HG02970 (cell line): ENCODE data around the gene SPOP.

Source experiments
- ATAC-seq: cut with Tn5 transposase; IDR thresholded peaks from one replicate; pipeline ENCODE4 v1.9.1; 2021; ENCODE audit warnings: mild to moderate bottlenecking, moderate library complexity, moderate number of reproducible peaks; ENCODE audit not compliant: unreplicated experiment, low FRiP score

The SPOP gene

DNA sequence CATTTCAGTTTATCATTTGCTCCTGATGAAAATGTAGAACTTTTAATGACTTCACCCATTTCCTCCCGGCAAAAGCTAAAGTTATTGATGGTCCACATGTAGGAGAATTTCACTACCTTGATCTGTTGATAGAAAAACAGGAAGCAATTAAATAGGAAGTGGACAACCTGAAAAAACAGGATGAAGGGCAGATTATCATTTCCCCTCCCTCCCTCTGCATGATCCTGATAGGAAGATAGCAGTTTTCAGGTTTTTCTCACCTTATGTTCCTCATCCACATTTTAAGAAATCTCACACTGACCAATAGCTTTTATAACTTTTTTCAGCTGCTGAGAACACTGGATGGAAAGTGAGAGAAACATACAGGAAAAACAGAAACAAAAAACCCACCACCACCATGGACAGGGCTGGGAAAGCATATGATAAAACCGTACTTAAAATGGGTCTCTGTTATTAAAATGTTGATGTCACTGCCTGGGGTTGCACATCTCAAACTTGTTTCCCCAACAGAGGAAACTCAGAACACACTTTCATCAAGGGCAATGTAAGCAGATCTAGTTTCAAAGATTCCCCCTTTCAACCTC is 55.9 kb downstream of the SPOP start:
- no peak for ATAC-seq

DNA sequence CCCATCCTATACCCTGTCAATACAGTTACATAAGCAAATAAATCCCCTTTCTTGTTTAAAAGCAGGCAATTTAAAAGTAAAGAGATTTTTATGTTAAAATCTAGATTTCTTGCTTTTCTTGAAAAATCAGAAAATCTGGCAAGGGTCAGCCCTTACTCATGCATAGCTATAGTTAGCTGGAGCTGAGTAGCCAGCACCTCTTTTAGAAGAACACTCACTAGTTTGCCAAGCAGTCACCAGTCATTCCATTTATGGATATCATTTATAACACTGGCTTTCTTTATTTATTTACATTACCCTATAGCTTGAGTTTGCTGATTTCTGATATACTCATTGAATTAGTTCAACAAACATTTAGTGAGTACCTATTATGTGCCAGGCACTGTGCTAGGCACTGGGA is 56.5 kb downstream of the SPOP start:
- no peak for ATAC-seq

DNA sequence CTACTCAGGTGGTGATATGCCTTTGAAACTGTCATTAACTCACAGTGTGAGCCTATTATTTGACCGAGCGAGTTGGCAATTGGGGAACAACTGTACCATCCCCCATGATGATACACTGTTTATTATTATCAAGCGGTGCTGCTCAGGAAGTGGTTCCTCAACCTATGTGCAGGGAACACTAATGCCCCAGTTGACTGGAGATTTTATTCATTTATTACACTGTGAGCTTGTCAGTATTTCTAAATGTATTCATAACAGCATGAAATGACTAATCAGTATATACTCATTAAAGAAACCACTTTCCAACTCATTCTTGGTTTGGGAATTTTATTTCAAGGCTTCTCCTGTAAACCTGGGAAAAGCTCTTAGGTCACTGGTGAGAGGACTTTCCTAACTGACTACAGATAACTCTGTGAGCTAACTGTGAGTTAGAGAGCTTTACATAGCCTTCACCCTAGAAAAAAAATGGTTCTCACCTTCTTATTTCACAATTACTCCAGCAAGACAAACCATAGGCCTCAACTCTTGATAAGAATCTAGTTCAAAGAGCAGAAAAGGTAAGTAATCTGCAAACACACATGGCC is 59.8 kb downstream of the SPOP start:
- ATAC-seq: no peak

DNA sequence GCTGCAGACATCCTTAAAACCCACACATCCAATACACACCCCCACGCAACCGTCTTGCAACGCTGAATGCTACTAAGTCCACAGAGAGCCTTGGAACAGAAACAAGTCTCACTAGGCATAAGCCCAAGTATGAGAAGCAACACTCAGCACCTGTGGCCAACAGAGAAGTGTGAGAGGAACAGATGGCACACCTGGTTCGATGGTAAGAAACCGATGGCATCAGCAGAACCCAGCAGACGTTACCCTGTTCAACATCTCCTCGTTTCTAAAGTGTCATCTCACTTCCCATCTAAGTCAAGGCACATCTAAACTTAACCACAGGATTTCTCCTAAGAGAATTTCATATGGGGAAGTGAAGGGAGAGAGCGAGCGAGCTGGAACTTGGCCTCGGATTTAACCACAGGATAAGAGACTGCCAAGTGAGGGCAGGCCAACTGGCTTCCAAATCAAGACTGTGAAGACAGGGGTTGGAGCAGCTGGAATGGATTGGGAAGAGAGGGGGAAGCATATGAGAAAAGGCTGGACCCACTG is 61.2 kb downstream of the SPOP start:
- no peak for ATAC-seq

DNA sequence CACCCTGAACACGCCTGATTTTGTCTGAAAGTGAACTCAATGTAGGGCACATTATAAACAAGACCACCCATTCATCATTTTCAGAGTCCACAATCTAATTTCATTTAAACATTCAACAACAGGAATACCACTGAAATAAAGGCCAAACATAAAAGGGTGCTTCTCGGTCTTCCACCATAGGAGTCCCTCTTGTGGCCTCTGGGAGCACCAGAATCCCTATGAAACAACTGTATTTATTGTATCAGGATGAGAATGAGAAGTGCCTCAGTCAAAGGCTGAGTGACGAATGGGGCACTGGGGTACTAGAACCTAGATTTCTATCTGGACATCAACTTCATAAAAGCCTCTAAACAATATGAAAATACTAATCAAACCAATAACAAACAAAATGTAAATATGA is 61.8 kb downstream of the SPOP start:
- no peak for ATAC-seq

DNA sequence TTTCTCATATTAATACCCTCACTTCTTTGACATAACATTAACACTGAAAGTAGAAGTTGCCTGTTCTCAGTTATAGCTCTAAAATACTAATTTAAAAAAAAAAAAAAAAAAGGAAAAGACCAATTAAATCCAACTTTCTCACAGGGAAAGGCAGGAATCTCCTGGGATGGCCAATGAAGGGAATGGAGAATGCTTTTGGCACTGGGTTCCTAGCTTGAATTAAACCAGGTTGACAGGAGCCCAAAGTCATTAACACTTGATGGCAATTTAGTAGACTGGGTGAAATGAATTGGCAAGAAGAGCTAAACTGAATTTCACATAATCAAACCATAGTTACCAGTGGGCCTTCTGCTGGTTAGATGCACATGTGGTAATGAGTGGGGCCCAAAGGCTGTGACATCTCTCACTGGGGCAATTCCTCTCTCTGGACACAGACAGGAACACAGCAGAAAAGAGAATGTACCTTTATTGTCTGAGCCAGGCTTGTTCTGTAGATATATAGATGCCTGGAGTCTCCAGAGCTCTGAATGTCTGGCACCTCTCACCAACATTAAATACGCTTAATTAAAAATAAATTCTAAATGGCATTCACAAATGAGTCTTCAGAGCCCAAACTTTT is 64.6 kb downstream of the SPOP start:
- no peak for ATAC-seq

DNA sequence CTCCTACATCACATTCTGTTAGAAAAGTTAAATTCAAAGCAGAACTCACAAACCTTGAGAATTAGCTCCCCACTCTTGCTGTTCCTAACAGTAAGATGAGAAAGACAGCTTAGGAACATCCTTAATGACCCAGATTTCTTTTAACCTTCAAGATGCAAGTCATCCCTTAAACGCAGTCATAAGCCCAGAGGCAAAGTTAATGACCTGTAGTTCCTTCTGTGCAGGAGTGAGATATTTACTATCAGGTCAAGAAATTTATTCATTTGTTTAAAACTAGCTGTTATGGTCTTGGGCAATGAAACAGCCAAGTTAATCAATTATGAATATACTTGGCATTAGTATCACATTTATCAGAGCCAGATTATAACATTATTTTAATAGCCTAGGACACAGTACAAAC is 65.2 kb downstream of the SPOP start:
- ATAC-seq: no peak

DNA sequence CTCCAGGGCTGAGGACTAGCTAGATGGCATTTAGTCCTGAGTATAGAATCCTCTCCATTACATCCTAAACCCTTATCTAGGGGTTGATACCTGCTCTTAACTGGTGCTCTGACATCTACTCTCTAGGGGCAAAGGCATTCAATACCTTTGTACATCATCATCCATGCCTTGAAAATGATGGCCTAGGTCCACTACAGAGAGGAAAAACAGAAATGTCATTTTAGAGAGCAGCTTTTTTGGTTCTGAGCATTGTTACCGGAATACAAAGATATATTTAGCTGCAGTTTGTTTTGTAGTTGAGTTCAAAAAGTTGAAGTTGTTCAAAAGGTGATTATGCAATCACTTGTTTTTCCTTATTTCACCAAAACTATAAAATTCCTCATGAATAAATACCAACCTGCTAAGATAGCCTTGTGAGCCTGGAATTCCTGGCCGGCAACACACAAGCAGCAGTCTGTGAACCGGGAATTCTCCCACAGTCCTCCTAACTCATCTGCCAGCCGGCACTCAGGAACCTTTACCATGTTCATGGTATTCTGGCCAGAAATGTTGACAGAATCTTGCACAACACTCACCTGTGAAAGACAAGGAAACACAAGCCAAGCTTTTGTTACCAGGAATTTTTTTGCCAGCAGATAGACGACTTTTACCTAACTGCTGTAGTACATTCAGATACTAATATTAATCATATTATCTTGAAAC is 66.9 kb downstream of the SPOP start:
- ATAC-seq: no peak

DNA sequence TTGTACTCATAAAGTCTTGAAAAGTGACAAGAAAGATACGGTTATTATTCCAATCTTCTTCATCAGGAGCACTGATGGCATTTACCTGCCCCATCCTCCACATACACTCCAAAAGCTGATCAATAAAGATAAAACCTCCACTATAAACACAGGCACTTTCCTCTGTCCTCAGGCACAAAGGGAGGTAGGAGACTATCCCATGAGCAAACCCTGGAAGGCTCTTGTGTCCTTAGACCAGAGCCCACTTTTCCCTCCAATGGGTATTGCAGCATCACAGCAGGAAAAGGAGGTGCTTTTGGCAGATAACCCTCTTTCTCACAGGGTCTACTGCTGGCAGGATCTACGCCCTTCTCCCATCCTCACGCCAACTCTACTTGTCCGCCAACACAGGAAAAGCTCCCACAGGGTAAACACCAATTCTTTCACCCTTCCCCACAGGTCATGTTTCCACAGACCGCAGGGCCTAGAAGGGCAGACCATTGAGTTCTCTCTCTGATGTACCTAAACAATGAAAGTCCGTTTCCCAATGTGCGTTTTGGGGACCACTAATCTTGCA is 73.5 kb downstream of the SPOP start:
- no peak for ATAC-seq

DNA sequence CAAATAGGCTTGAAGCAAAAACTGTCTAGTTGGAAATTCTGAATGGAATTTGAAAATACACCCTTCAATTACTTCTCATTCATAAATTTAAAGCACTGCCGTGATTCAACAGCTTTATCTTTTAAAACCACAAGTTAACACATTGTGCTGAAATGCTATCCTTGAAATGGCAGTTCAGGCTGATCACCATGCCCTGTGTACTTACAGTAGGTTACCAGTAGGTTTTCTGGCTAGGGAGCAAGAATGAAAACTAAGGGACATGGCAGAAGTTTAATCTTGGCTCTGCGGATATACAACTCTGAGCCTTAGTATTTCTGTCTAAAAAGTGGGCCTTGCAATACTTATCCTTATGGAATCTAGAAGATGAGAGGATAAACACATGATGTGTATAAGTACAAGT is 74.2 kb downstream of the SPOP start:
- ATAC-seq: no peak

DNA sequence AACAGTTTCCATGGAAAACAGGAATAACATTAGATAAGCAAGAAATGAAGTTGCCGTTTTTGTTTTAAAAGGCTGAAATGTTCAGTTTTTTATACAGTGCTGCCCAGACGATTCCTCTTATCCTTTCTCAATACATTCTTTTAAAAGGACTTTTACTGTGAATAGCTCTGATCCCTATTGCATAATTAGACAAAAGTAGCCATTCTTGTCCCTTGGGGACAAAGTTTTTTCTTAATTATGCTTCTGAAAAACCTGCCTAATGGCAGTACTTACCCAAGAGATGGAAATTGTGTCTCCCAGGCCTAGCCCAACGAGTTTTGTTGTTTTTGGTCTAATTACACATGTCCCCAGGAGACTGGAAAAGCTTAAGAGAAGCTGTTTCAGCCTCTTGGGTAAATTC is 74.7 kb downstream of the SPOP start:
- ATAC-seq: no peak

DNA sequence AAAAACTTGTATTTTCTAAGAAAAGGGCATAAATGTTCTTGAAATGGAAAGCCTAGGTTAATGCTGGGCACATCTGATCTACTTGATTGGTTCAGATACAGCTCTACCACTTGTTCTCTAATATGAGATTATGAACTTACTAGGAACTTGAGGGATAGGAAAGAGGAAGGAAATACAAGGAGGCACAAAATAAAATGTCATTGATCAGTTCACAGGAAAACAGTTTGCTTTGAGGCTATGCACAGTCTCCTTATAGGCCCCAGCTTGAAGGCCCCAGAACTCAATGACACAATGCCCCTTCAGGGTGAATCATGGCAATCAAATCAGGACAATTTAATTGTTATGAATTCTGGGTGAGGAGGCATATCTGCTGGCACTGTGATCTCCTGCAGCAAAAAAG is 75.1 kb downstream of the SPOP start:
- no peak for ATAC-seq

DNA sequence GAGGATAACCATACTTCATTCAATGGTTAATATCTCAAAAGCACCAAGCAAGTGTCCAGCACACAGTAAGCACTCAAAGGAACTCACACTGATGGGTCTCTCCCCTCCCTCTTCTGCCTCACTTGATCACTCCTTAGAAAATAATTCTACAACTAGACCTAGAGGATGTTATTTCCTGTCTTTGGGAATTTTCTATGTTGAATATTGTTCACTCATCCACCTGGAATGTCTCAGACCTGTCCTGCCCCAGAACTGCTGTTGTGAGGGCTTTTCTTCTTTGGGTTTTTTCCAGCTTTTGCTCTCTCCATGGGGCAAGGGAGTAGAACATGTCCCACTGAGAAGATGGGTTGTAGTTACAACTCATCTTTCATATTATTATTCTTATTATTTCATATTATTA is 76.9 kb downstream of the SPOP start:
- ATAC-seq: no peak

DNA sequence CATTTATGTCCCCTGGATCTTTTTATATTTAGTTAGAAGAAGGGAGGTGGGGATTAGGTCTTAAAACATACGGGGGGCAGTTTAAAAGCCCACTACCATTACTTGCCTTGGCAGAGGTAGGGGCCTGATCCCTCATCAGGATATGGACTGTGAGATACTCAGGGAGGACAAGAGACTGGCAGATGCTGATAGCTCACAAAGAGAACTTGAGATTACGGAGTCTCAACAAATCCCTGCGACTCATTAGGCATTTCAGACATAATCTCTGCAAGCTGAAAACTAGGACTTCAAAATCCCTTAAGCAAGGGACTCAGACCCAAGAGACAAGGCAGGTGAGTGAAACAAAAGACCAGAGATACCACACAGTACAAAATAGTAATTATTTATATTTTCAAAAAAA is 79.0 kb downstream of the SPOP start:
- ATAC-seq: no peak

DNA sequence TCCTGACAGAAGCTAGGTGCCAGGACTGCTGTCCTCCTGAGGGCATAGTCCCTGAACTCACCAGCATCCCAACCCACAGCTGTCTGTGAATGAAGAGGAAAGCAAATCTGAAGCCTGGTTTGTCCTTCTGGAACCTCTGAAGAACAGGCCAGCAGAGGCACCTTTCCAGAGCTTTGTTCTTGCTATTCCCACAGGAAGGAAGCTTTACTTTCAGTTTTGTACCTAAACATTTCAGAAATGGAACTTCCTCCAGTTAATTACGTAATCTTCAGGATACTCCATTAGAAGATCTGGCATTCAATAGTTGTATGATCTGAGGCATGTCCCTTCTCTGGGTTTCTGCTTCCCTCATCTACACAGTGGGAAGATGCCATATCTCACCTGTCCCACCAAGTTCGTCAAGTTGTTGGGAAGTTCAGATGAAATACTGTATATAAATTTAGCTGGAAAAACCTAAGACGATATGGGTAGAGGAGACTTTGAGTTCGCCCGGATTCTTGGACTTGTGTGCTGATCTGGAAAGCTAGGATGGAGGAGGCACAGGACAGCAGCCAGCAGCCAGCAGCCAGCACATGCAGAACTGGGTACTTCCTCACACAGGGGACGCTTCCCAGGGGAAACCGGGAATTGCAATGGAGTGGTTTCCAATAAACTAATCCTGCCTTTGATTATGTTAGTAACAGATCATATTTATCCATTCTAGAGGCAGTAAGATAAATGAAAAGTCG is 79.8 kb downstream of the SPOP start:
- ATAC-seq: no peak

DNA sequence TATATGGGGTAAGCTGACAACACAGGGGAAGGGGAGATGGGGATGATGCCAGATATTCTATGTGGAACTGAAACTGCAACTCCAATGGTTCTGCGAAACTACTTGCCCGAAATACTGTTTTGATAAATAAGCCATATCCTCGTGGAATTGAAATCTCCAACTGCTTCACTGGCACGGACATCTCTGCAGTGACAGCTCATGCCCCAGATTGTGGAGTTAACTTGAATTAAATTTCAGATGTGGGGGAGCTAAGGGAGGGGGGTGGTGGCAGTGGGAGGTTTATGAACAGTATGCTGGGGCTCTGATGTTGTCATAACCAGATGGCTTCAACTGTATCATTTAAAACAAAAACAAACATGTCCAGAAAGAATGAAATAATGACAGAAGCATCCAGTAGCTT is 80.5 kb downstream of the SPOP start:
- ATAC-seq: no peak

DNA sequence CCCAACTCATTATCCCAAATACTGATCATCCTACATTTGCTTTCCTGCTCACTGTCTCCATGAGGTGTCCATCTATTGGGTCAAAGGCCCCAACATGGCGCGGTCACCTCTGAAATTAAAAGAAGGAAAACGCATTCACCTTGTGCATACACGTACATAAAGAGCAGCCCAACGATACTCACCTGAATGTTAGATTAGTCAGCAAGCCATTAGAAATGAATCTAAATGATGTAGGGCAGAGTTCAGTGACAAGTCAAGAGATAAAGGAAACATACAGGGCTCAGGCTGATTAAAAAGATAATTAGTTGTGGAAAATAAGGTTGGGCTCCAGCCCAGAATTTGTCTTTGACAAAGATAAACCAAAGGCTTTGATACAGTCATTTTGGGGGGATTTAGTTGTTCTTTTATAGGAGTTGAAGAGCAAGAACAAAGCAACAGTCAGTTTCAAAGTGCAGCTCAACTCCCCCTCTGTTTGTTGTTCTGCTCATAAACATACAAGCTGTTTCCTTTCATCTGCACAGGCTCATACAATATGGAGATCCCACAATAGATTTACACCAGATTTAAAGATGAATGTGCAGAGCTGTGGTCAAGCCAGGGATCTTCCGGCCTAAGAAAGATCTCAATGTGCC is 81.2 kb downstream of the SPOP start:
- no peak for ATAC-seq

DNA sequence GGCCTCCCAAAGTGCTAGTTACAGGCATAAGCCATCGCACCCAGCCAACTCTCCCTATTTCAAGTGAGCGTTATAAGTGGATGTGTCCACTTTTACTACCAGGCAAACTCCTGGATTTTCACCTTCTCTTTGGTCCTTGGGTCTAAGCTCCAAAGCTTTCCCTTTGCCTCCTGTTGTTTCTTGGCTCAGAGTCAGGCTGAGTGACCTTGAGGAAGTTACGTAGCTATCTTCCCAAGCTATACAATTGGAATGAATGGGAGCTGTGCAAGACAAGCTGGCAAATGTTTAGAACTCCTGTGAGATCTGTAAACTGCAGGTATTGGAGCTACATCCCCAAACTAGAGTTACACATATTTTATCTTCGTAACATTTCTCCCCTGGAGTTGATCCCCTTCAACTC is 81.9 kb downstream of the SPOP start:
- no peak for ATAC-seq

DNA sequence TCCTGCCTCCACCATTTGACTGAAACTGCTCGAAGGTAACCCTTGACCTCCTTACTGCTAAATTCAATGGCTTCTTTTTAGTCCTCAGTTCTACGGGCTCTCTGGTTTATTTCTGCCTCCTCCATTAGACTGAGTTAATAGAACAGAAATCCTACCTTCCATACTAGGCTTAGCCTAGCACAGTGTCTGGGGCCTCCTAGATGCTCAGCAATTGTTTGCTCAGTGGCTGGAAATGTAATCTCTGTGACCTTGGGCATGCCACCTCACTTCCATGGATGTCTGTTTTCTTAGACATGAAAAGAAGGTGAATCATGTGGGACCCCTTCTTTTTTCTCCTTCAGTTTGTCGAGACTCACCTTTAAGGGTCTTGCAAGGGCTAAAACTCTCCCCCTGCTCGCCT is 82.6 kb downstream of the SPOP start:
- ATAC-seq: no peak

DNA sequence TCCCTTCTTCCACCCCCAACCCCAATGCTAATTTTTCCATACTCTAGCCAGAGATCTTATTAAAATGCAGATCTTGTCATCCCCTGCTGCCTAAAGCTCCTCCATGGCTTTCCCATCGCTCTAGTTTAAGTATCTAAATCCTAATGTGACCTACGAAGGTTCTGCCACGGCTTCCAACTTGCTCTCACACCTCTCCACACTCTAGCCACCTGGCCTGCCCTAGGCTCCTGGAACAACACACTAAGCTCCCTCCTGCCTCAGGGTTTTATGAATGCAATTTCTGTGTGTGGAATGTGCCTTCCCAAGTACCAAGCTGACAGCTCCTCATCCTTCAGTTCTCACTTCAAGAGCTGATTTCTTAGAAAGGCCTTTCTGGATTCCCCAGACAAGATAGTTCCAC is 85.6 kb downstream of the SPOP start:
- no peak for ATAC-seq
